K562 (cell line): ENCODE results near the gene TRNAU1AP. TPM values are rescaled to one million over a fixed set of nuclear protein-coding genes. Genes with fewer than 3 reads are reported as not detected.

Source experiments
- BCL6 ChIP-seq: fragments of 250-450 bp; sonication (Bioruptor Pico); IDR thresholded peaks from 2 replicates; pipeline ENCODE4 v1.4.0; 2020
- BMI1 ChIP-seq: fragments of 150-350 bp; IDR thresholded peaks from 2 replicates; pipeline ENCODE4 v1.6.1; 2014; ENCODE audit warnings: low read length
- CCNT2 ChIP-seq: IDR thresholded peaks from 2 replicates; pipeline ENCODE4 v1.6.1; 2011; ENCODE audit warnings: borderline replicate concordance, low read depth, mild to moderate bottlenecking, moderate library complexity, mixed read lengths, low read length; ENCODE audit not compliant: insufficient read length; ENCODE audit errors: extremely low read depth
- FOXJ2 ChIP-seq: fragments of 200-800 bp; sonication (Bioruptor generic); IDR thresholded peaks from 2 replicates; pipeline ENCODE4 v1.6.1; 2016; ENCODE audit warnings: missing genetic modification characterization, missing compliant biosample characterization
- HDAC3 ChIP-seq: fragments of 450-650 bp; IDR thresholded peaks from 2 replicates; pipeline ENCODE4 v1.6.1; 2018; ENCODE audit warnings: borderline replicate concordance, mild to moderate bottlenecking, moderate library complexity; ENCODE audit not compliant: partially characterized antibody
- HNRNPUL1 ChIP-seq: fragments of 200-400 bp; formaldehyde crosslinking; IDR thresholded peaks from 2 replicates; pipeline ENCODE4 v1.6.1; 2017; ENCODE audit warnings: low read length
- KAT7 ChIP-seq: sonication (generic); formaldehyde crosslinking; IDR thresholded peaks from 2 replicates; pipeline ENCODE4 v1.8.0; 2022; ENCODE audit warnings: missing genetic modification reagents, mild to moderate bottlenecking, borderline replicate concordance
- MECOM ChIP-seq: fragments of 250-450 bp; sonication (Bioruptor Pico); IDR thresholded peaks from 2 replicates; pipeline ENCODE4 v1.8.0; 2022; ENCODE audit warnings: inconsistent platforms
- NCOA4 ChIP-seq: fragments of 450-650 bp; IDR thresholded peaks from 2 replicates; pipeline ENCODE4 v1.6.1; 2018; ENCODE audit warnings: mild to moderate bottlenecking; ENCODE audit not compliant: partially characterized antibody
- NFE2L1 ChIP-seq: fragments of 450-650 bp; IDR thresholded peaks from 2 replicates; pipeline ENCODE4 v1.6.1; 2016; ENCODE audit warnings: missing genetic modification characterization, low read depth, mild to moderate bottlenecking, missing compliant biosample characterization, moderate library complexity, borderline replicate concordance
- NR3C1 ChIP-seq: sonication (generic); formaldehyde crosslinking; IDR thresholded peaks from 2 replicates; pipeline ENCODE4 v1.8.1; 2022; ENCODE audit warnings: missing genetic modification reagents
- POLR2AphosphoS5 ChIP-seq: IDR thresholded peaks from 2 replicates; pipeline ENCODE4 v1.6.1; 2011; ENCODE audit warnings: mild to moderate bottlenecking, low read depth, low read length, moderate library complexity; ENCODE audit not compliant: control insufficient read depth, insufficient read depth
- POU5F1 ChIP-seq: fragments of 150-350 bp; IDR thresholded peaks from 2 replicates; pipeline ENCODE4 v1.6.1; 2014; ENCODE audit warnings: borderline replicate concordance, low read length, low read depth, mild to moderate bottlenecking; ENCODE audit not compliant: partially characterized antibody
- RAD51 ChIP-seq: fragments of 450-650 bp; IDR thresholded peaks from 2 replicates; pipeline ENCODE4 v1.7.1; 2016; ENCODE audit warnings: low read depth, mild to moderate bottlenecking, borderline replicate concordance
- SLC30A9 ChIP-seq: fragments of 250-450 bp; sonication (Bioruptor Pico); IDR thresholded peaks from 2 replicates; pipeline ENCODE4 v1.8.0; 2022; ENCODE audit warnings: mild to moderate bottlenecking, moderate library complexity
- SRSF9 ChIP-seq: fragments of 200-400 bp; formaldehyde crosslinking; IDR thresholded peaks from 2 replicates; pipeline ENCODE4 v1.6.1; 2017; ENCODE audit warnings: low read depth, low read length, borderline replicate concordance
- STAT5B ChIP-seq: fragments of 250-450 bp; sonication (Bioruptor Pico); IDR thresholded peaks from 2 replicates; pipeline ENCODE4 v1.8.0; 2021; ENCODE audit warnings: mild to moderate bottlenecking, inconsistent platforms
- ZKSCAN8 ChIP-seq: fragments of 200-800 bp; sonication (Bioruptor generic); IDR thresholded peaks from 2 replicates; pipeline ENCODE4 v1.6.1; 2016; ENCODE audit warnings: missing genetic modification characterization, missing compliant biosample characterization
- ZNF24 ChIP-seq: fragments of 450-650 bp; IDR thresholded peaks from 2 replicates; pipeline ENCODE4 v1.6.1; 2016
- ZNF3 ChIP-seq: fragments of 250-450 bp; sonication (Bioruptor Pico); IDR thresholded peaks from 2 replicates; pipeline ENCODE4 v1.5.0; 2021; ENCODE audit warnings: mild to moderate bottlenecking, moderate library complexity
- ZNF707 ChIP-seq: fragments of 250-450 bp; sonication (Bioruptor Pico); conservative IDR thresholded peaks from 2 replicates; pipeline ENCODE4 v1.8.0; 2022; ENCODE audit warnings: inconsistent platforms, mild to moderate bottlenecking, moderate library complexity
- ZNF76 ChIP-seq: fragments of 250-450 bp; sonication (Bioruptor Pico); IDR thresholded peaks from 2 replicates; pipeline ENCODE4 v1.4.0; 2020; ENCODE audit warnings: mild to moderate bottlenecking, moderate library complexity, borderline replicate concordance
- polyA plus RNA-seq, 8 experiments: library from polyadenylated mRNA; depleted of rRNA in 4 of 8; stranded (reverse) in 5 of 8; unstranded in 3 of 8; fragments of >200 nt; fragmentation: Nextera tagmentation in 2 of 8; fragmentation: Illumina TruSeq in 1 of 8; extraction: Ambion mirVana in 2 of 8; extraction: Trizol in 1 of 8; gene quantifications; 2 replicates each; pipeline versions ENCODE4 v1.2.1 to v1.2.3, GENCODE V29; 2011 to 2014; ENCODE audit warnings: inconsistent platforms in 1 of 8, missing spikeins in 1 of 8
- total RNA-seq, 7 experiments: library from RNA; depleted of rRNA in 6 of 7; stranded (reverse); fragments of >200 nt in 6 of 7; fragmentation: Illumina TruSeq in 2 of 7; extraction: Trizol in 2 of 7; gene quantifications; 2 replicates each; pipeline versions ENCODE4 v1.2.1 to v1.2.3, GENCODE V29; 2011 to 2021; ENCODE audit warnings: low replicate concordance in 1 of 7
- TF ChIP-seq, protein P1 (sequence below), 2 experiments: IDR thresholded peaks; 2 replicates each; pipeline ENCODE4 v1.6.1; 2012; ENCODE audit warnings: improper control_type of control experiment in 2 of 2, low read depth in 2 of 2, low read length in 2 of 2, borderline replicate concordance in 1 of 2
- TF ChIP-seq, protein P2 (sequence below): fragments of 450-650 bp; IDR thresholded peaks from 2 replicates; pipeline ENCODE4 v1.6.1; 2016; ENCODE audit warnings: missing biosample characterization, missing genetic modification characterization

TRNAU1AP gene
- total and polyA plus RNA-seq, 9 of the 15 experiments (the other 6 are each of a cell fraction or from before 2014, with no cell fraction given): 34.9 to 110 (median 46.3) TPM

GRCh38 chr1:28507646-28508434 is 45.0 kb upstream of the TRNAU1AP start (continued):
- TF ChIP-seq MECOM (CRISPR knock-in tag): no peak
- peak; percentile 31 for TF ChIP-seq HDAC3
- TF ChIP-seq, protein P1, sequence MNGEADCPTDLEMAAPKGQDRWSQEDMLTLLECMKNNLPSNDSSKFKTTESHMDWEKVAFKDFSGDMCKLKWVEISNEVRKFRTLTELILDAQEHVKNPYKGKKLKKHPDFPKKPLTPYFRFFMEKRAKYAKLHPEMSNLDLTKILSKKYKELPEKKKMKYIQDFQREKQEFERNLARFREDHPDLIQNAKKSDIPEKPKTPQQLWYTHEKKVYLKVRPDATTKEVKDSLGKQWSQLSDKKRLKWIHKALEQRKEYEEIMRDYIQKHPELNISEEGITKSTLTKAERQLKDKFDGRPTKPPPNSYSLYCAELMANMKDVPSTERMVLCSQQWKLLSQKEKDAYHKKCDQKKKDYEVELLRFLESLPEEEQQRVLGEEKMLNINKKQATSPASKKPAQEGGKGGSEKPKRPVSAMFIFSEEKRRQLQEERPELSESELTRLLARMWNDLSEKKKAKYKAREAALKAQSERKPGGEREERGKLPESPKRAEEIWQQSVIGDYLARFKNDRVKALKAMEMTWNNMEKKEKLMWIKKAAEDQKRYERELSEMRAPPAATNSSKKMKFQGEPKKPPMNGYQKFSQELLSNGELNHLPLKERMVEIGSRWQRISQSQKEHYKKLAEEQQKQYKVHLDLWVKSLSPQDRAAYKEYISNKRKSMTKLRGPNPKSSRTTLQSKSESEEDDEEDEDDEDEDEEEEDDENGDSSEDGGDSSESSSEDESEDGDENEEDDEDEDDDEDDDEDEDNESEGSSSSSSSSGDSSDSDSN (IDR thresholded peaks at IDR 0.05; ENCODE audit: borderline replicate concordance in 1 of 2, low read depth in 2 of 2, low read length in 2 of 2): no peak
- peak; percentile 68 for TF ChIP-seq POLR2AphosphoS5
- no peak for TF ChIP-seq ZNF707 (CRISPR knock-in tag)
- TF ChIP-seq POU5F1: no peak
- TF ChIP-seq BCL6 (CRISPR knock-in tag): no peak
- TF ChIP-seq ZKSCAN8: no peak
- TF ChIP-seq KAT7 (CRISPR knock-in tag): no peak
- TF ChIP-seq BMI1: no peak
- no peak for TF ChIP-seq NFE2L1 (tag)
- no peak for TF ChIP-seq NCOA4
- no peak for TF ChIP-seq ZNF24
- no peak for TF ChIP-seq ZNF76
- TF ChIP-seq RAD51: no peak
- TF ChIP-seq ZNF3 (CRISPR knock-in tag): no peak
- no peak for TF ChIP-seq STAT5B (CRISPR knock-in tag)
- no peak for TF ChIP-seq SRSF9
- no peak for TF ChIP-seq FOXJ2 (tag)
- TF ChIP-seq, protein P2, sequence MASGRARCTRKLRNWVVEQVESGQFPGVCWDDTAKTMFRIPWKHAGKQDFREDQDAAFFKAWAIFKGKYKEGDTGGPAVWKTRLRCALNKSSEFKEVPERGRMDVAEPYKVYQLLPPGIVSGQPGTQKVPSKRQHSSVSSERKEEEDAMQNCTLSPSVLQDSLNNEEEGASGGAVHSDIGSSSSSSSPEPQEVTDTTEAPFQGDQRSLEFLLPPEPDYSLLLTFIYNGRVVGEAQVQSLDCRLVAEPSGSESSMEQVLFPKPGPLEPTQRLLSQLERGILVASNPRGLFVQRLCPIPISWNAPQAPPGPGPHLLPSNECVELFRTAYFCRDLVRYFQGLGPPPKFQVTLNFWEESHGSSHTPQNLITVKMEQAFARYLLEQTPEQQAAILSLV: no peak
- TF ChIP-seq HNRNPUL1: peak; percentile 83
- no peak for TF ChIP-seq NR3C1 (CRISPR knock-in tag)
- peak; percentile 14 for TF ChIP-seq CCNT2
- no peak for TF ChIP-seq SLC30A9 (CRISPR knock-in tag)
